GM12801 (cell line): Measurements from ENCODE around the gene SPRR2A.

ENCODE experiments used
- CTCF ChIP-seq: IDR thresholded peaks from one replicate; pipeline ENCODE4 v1.5.1; 2011; ENCODE audit warnings: control low read depth; ENCODE audit not compliant: insufficient read length; ENCODE audit errors: extremely low read depth

The SPRR2A gene

DNA sequence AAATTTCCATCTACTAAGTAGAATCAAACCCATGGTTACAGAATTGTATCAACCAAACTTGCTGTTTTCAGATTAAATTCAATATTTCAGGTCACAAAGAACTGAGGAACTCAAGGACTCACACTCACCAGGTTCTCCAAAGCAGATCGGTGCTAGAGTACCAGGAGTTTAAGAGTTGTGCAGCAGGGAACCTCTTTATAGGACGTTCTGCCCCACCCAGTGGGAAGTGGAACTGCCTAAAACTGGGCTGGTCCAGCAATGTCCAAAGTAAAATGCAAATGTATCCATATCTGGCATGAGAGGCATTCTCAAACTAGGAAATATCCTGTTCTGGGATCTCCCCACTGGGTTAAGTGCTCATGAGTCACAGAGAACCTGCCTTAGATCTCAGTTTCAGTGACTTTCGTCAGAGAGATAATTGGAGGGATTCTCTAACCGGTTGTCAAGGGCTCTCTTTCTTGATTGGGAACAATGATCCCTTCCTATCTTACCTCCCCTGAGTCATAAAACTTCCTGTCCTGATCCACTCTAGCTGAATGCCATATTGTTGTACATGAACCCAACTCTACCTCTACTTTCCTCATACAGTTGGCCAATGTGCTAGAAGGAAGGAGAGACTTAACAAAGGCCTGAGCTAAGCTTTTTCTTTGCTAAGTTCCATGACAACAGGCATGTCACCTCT, 16.2 kb downstream of the SPRR2A start, which contains the start of gene SPRR2D:
SPRR2D (minus strand) TSS at position 171 of the 682 bp plus-strand sequence. CDS start 774 bp downstream, outside the sequence.
- no peak for TF ChIP-seq CTCF

GRCh38 chr1:153035211-153035610, 22.1 kb downstream of the SPRR2A start:
- no peak for TF ChIP-seq CTCF

GRCh38 chr1:153032677-153033308, 24.5 kb downstream of the SPRR2A start:
- TF ChIP-seq CTCF, result no peak

- no peak for TF ChIP-seq CTCF
Measured at GRCh38 chr1:153032073-153032472, 25.2 kb downstream of the SPRR2A start.

DNA sequence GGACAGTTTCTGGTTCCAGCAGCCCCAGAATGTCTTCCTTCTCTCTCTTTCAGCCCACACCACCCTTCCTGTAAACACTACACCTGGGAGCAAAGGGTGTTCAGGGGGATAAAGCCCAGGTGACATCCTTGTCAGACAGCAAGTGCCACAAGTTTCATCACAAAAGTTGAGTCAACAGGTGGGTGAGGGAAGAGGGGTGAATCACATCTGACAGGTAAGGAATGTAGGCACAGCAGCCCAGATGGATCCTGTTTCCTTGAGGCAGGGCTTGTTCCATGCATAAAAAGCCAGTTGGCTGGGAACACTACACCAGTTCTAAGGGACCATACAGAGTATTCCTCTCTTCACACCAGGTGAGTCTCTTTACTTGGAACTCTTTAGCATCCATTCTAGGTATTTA, 26.4 kb downstream of the SPRR2A start, which contains the start of gene SPRR1B:
SPRR1B (plus strand) TSS at position 309 of the 400 bp plus-strand sequence. CDS start 1,143 bp downstream, outside the sequence.
- TF ChIP-seq CTCF, result no peak

- TF ChIP-seq CTCF, result no peak
Measured at GRCh38 chr1:153028766-153029165, 28.5 kb downstream of the SPRR2A start.

- TF ChIP-seq CTCF, result no peak
Measured at GRCh38 chr1:153025797-153026196, 31.5 kb downstream of the SPRR2A start.
